HT1080 (cell line): Measurements from ENCODE around the gene DTL. TPM values are rescaled to one million over a fixed set of nuclear protein-coding genes. Genes with fewer than 3 reads are reported as not detected.

ENCODE experiments used
- DNase-seq: peaks from one replicate; pipeline ENCODE4 v3.0.0-alpha.2; 2015; ENCODE audit warnings: low read depth
- total RNA-seq: library from RNA; depleted of rRNA; stranded (reverse); fragments of >200 nt; shearing (Covaris generic); gene quantifications from 2 replicates; pipeline ENCODE4 v1.2.3, GENCODE V29; 2014

Gene DTL
- total RNA-seq, 1 experiment from 2014 or later = 55.8 TPM

- DNase-seq = no peak
These were observed 54.1 kb downstream of the DTL start for GRCh38 chr1:212089560-212090163.

GRCh38 chr1:212091438-212092121 lies 56.0 kb downstream of the DTL start:
- DNase-seq = no peak

GRCh38 chr1:212097360-212097759 lies 61.8 kb downstream of the DTL start:
- no peak for DNase-seq

GRCh38 chr1:212098310-212098709 lies 62.8 kb downstream of the DTL start:
- DNase-seq = no peak

- DNase-seq = no peak
These were observed 63.2 kb downstream of the DTL start for GRCh38 chr1:212098771-212099170.

GRCh38 chr1:212101251-212101650 lies 65.7 kb downstream of the DTL start:
- no peak for DNase-seq

- DNase-seq = no peak
These were observed 66.2 kb downstream of the DTL start for GRCh38 chr1:212101735-212102134.

- DNase-seq = no peak
These were observed 69.2 kb downstream of the DTL start for GRCh38 chr1:212104586-212105325.

GRCh38 chr1:212106286-212106792 lies 70.8 kb downstream of the DTL start:
- no peak for DNase-seq

- no peak for DNase-seq
These were observed 71.9 kb downstream of the DTL start for GRCh38 chr1:212107481-212107880.

GRCh38 chr1:212108187-212108586 lies 72.6 kb downstream of the DTL start:
- DNase-seq = no peak

GRCh38 chr1:212108981-212109380 lies 73.4 kb downstream of the DTL start:
- DNase-seq = no peak

- no peak for DNase-seq
These were observed 74.2 kb downstream of the DTL start for GRCh38 chr1:212109728-212110127.

- no peak for DNase-seq
These were observed 75.1 kb downstream of the DTL start for GRCh38 chr1:212110617-212111016.

GRCh38 chr1:212111536-212111935 lies 76.0 kb downstream of the DTL start:
- DNase-seq = no peak

GRCh38 chr1:212113706-212114105 lies 78.2 kb downstream of the DTL start:
- DNase-seq = no peak

GRCh38 chr1:212118167-212118871 lies 82.8 kb downstream of the DTL start:
- no peak for DNase-seq

- DNase-seq = no peak
These were observed 83.3 kb downstream of the DTL start for GRCh38 chr1:212118872-212119260.

GRCh38 chr1:212119397-212119837 lies 83.9 kb downstream of the DTL start:
- DNase-seq = no peak

- no peak for DNase-seq
These were observed 84.3 kb downstream of the DTL start for GRCh38 chr1:212119863-212120262.

- no peak for DNase-seq
These were observed 86.2 kb downstream of the DTL start for GRCh38 chr1:212121779-212122178.
